ENCODE measurements around the gene SEC61A1.

Gene SEC61A1

DNA sequence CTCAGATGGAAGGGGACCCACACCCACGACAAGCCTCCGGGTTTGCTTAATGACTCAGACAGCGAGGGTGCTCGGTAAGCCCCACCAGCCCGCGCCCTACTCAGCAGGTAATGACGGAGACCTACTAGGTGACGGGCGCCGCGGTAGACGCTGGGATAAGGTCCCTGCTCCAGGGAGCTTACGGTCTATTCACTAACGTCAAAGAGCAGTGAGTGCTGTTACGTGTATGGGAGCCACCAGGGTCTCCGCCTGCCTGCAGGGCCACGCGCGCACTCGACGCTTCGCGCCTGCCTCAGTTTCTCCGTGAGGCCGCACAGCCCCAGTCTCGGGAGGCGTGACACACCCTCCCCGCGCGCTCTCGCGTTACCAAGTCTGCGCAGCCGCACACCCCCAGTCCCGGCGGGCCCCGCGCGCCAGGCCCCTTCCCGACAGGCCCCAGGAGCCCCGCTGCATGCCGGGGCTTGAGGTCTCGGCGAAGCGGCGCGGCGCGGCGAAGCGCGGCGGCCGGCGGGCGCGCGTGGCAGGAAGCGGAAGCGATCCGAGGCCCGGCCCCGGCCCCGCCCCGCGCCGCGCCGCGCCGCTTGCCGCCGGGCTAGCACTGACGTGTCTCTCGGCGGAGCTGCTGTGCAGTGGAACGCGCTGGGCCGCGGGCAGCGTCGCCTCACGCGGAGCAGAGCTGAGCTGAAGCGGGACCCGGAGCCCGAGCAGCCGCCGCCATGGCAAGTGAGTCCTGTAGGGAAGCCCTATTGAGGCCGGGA, at the start of gene SEC61A1:
SEC61A1 (plus strand) TSS at position 601 of the 758 bp plus-strand sequence; CDS start at position 717, 116 bp downstream.
- peak; percentile 99 for DNase-seq (ENCODE audit: extremely low spot score)
- TF ChIP-seq, protein P1, sequence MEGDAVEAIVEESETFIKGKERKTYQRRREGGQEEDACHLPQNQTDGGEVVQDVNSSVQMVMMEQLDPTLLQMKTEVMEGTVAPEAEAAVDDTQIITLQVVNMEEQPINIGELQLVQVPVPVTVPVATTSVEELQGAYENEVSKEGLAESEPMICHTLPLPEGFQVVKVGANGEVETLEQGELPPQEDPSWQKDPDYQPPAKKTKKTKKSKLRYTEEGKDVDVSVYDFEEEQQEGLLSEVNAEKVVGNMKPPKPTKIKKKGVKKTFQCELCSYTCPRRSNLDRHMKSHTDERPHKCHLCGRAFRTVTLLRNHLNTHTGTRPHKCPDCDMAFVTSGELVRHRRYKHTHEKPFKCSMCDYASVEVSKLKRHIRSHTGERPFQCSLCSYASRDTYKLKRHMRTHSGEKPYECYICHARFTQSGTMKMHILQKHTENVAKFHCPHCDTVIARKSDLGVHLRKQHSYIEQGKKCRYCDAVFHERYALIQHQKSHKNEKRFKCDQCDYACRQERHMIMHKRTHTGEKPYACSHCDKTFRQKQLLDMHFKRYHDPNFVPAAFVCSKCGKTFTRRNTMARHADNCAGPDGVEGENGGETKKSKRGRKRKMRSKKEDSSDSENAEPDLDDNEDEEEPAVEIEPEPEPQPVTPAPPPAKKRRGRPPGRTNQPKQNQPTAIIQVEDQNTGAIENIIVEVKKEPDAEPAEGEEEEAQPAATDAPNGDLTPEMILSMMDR (IDR thresholded peaks at IDR 0.05; ENCODE audit: control extremely low read depth, extremely low read depth, low read depth, missing control alignments): no peak
- CTCF ChIA-PET: interaction anchor here (1.0 to 2.3 kb wide), 5 partner anchors 9 to 477 kb away, joined by 3 to 5 read pairs (median 3); no protein-coding TSS in a partner anchor
- POLR2A ChIA-PET: interaction anchor here (0.9 to 1.7 kb wide), 2 partner anchors 18 to 22 kb away, joined by 4 to 8 read pairs; no protein-coding TSS in a partner anchor

GRCh38 chr3:128004661-128005060, 47.6 kb upstream of the SEC61A1 start:
- POLR2A ChIA-PET: no interaction called here
- TF ChIP-seq, protein P1 (IDR thresholded peaks at IDR 0.05; ENCODE audit: control extremely low read depth, extremely low read depth, low read depth, missing control alignments): no peak
- no peak for DNase-seq (ENCODE audit: extremely low spot score)
- CTCF ChIA-PET: no interaction called here

- ChIA-PET POLR2A (no interaction called here), CTCF (interaction anchor here (1.3 kb wide), 1 partner anchor 10 kb away, joined by 3 read pairs; no protein-coding TSS in a partner anchor)
- DNase-seq (ENCODE audit: extremely low spot score): no peak
- TF ChIP-seq, protein P1 (IDR thresholded peaks at IDR 0.05; ENCODE audit: control extremely low read depth, extremely low read depth, low read depth, missing control alignments): no peak
Observed at GRCh38 chr3:128006061-128007032, 45.9 kb upstream of the SEC61A1 start.

DNA sequence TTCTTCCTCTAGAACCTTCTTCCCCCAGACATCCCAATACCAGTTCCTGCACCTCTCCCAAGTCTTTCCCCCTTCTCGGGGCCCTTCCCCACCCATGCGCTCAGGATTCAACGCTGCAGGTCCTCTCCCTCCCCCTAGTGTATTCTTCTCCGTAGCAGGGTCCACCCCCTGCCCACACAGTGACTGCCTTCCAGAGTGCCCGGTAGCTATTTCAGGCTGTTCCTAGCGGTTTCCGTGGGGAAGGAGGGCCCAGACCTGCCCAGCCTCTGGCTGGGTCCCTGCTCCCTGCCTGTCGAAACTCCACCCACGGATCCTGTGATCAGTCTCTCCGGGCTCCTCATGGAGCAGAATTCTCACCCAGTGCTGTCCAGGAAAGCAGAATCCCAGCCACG, 45.2 kb upstream of the SEC61A1 start:
- CTCF ChIA-PET: interaction anchor here (0.6 to 1.3 kb wide), 2 partner anchors 9 to 120 kb away, joined by 3 read pairs; no protein-coding TSS in a partner anchor
- TF ChIP-seq, protein P1 (IDR thresholded peaks at IDR 0.05; ENCODE audit: control extremely low read depth, extremely low read depth, low read depth, missing control alignments): no peak
- POLR2A ChIA-PET: no interaction called here
- no peak for DNase-seq (ENCODE audit: extremely low spot score)

DNA sequence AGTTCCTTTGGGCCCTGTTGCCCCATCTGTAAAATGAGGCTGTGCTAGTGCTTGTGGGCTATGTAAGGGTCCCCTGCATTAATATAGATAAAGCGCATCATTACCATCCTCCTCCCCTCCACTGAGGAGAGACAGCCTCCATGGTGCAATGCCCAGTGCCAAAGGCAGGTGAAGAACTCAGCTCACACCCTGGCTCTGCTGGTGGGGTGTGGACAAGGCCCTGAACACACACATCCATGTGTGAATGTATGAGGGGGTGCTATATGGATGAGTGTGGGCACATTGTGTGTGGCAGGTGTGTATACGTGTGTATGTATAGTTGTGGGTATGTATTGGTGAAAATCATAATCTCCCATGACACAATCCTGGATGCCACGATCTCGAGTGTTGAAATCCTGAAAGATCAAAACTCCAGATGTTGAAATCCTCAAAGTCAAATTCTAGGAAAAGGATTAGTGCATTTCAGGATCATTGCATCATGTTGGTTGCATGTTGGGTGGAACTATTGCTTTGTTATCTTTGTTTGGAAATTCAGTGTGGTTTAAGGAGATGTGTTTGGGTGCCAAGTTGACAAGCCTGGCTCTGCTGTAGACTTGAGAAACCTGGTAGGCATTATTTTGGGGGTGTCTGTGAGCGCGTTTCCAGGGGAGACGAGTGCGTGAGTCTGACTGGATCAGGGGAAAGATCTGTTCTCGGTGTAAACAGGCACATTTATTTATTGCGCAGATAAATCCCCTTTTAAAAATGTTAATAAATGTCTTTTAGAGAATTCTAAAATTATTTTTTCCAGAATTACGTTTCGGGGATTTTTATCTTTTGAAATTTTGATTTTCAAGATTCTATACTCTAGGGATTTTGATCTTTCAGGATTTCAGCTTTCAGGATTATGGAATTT, 42.0 kb upstream of the SEC61A1 start:
- ChIA-PET POLR2A (no interaction called here), CTCF (interaction anchor here (0.9 kb wide), 1 partner anchor 41 kb away, joined by 3 read pairs; no protein-coding TSS in a partner anchor)
- TF ChIP-seq, protein P1 (IDR thresholded peaks at IDR 0.05; ENCODE audit: control extremely low read depth, extremely low read depth, low read depth, missing control alignments): no peak
- DNase-seq (ENCODE audit: extremely low spot score): no peak

All from GM10248 (cell line).